ENCODE results near the gene ADAM23.

- no peak for TF ChIP-seq CTCF (IDR thresholded peaks at IDR 0.05)
- TF ChIP-seq POLR2A (IDR thresholded peaks at IDR 0.05): no peak
These were observed 130.5 kb downstream of the ADAM23 start for GRCh38 chr2:206573793-206574192.
